Cerebellar cortex (tissue), 1 donor: Measurements from ENCODE around the gene LNP1.
"Not testable (repeated sequence)": the region's sequence is repeated elsewhere in the genome, so short reads cannot be mapped to it uniquely, and the experiment has no call there.

ENCODE experiments used
- DNase-seq: peaks from one replicate; pipeline ENCODE4 v3.0.0-alpha.2; 2015; ENCODE audit warnings: low spot score

Gene LNP1

DNA sequence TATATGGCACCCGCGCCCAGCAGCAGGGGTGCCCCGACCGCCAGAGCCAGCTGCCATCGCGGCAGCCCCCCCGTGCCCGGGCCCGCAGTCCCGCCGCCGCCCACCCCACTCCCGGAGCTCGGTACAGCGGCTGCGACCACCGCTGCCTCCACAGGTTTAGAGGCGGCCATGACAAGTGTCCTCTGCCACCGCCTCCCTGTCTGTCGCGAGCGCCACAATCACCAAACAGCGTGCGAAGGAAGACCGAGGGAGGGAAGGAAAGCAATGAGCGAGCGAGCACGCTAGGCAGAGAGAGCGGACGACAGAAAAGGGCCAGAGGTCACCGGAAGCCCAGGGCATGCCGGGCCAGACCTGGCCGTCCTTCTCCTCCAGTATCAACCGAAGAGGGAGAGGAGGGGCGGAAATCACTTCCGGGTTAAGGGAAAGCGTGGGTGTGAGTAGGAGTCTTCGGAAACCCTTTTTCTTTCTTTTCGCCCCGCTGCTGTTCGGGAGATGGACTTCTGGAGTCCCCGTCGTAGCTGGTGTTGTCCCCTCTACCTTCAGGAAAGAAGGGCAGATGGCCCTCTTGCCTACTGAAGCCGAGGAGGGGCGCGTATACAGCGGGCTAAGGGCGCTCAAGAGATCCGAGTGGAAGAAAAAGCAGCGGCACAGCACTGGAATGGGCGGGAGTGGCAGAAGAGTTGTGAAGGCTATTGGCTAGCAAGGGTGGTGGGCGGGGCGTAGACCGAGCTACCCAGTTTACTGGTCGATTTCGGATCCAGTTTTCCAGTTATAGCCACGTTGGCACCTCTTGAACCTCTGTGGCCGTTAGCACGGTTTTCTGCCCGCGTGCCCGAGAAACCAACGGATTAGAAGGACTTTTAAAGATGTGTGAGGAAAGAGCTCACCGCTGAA, at the start of gene LNP1, which contains the start of gene TOMM70:
LNP1 (plus strand) TSS at position 760 of the 894 bp plus-strand sequence. CDS start 28,191 bp downstream, outside the sequence.
TOMM70 (minus strand) TSS at position 310 of the 894 bp plus-strand sequence; CDS start at position 170, 140 bp downstream.
- peak; percentile 99 for DNase-seq

GRCh38 chr3:100351770-100352169, 49.6 kb upstream of the LNP1 start:
- not testable (repeated sequence) for DNase-seq

GRCh38 chr3:100352296-100353231, 48.8 kb upstream of the LNP1 start:
- no peak for DNase-seq

DNA sequence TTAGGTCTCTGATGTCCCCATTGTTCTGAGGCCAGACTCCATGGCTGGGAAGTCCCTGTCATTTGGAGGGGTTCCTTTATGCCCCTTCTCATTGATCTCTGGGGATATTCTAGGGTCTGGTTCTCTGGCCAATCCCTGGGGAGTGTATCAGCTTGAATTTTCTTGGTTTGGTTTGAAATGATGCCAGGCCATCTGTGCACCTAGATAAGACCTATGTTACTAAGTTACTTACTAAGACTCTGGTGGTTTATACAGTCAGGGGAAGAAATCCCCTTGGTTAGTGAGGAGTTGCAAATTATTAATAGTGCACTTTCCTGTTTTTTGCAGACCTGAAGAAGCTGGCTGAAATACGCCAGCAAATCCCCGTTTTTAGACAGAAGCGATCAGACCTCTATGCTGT, 46.5 kb upstream of the LNP1 start:
- no peak for DNase-seq

DNA sequence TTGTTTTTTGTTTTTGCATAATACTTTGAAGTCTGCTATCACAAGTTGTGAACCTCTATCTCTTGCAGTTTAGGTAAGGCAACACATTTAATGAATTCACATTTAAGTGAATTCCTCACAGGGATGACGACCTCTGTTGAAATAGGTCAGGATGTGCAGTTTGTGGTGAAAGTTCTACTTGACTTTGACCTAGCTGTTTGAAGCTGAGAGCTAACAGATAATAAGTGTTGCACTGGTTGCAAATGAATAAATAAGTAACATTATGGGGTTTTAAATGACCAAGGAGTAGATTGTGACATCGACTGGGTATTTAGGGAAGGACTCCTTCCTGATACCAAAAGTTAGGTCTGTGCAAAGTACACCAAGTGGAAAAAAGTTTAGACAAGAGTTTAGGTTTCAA, 42.9 kb upstream of the LNP1 start:
- no peak for DNase-seq

DNA sequence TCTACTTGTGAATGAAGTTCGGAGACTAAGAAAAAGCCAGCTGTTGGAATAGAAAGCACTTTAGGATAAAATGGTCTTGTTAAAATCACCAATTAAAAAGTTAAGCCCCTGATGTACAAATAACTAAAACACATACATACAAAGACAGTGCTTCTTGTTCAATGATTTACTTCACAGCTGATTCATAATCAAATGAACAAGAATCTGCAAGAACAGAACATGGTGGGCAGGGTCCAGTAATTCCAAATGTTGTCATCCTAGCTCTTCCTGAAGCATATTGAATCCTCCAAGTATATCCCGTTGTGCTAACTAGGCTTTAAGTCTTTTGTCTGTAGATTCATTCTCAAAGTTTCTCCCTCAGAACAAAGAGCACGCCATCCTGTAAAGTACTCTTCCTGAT, 42.3 kb upstream of the LNP1 start:
- no peak for DNase-seq

- no peak for DNase-seq
Observed at GRCh38 chr3:100360757-100361496, 40.4 kb upstream of the LNP1 start.

DNA sequence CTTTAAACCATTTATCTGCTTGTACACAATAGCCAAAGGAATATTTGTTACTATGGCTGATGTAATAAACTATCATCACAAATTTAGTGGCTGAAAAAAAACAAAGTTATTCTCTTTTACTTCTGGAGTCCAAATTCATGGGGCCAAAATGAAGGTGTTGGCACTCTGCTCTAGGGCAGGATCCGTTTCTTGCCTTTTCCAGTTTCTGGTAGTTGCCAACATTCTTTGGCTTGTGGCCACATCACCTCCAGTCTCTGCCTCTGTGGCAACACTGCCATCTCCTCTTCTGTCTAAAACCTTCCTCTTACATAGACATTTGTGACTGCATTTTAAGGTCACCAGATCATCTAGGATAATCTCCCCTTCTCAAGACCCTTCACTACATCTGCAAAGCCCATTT, 39.4 kb upstream of the LNP1 start:
- DNase-seq = no peak

GRCh38 chr3:100364421-100364820, 36.9 kb upstream of the LNP1 start:
- no peak for DNase-seq

DNA sequence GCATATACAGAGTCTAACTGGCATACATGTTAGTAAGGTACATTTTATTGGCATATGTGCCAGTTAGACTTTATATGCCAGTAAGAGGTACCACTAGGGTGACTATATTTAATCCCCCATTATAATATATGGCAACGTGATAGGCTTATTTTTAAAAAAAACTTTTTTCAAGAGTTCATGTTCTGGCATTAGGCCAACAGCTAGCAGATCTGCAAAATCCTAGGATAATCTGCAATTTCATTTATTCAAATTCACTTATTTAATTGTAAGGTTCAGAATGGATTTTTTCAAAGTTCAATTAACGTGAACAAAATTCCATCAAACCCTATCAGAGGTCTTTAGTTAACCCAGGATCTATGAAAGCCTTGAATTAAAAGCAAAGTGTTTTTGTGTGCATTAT, 34.9 kb upstream of the LNP1 start:
- DNase-seq = no peak

GRCh38 chr3:100368441-100368840, 32.9 kb upstream of the LNP1 start:
- DNase-seq = no peak

DNA sequence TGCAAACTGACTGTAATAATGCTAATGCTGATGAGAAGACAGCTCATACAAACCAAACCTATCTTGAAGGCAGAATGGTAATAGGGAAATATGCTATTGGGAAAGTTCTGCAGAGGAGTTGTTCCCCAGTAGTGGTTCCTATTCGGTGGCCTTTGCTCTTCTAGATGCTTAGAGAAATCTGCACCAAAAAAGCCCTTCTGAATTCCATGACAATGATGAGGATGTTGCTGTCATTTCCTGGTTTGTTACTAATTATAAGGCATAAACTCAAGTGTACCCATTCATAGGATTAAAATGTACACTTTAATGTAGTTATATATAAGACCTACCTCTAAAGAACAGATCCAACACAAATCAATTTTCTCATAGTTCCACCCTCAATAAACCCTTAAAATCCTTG, 30.6 kb upstream of the LNP1 start:
- no peak for DNase-seq

DNA sequence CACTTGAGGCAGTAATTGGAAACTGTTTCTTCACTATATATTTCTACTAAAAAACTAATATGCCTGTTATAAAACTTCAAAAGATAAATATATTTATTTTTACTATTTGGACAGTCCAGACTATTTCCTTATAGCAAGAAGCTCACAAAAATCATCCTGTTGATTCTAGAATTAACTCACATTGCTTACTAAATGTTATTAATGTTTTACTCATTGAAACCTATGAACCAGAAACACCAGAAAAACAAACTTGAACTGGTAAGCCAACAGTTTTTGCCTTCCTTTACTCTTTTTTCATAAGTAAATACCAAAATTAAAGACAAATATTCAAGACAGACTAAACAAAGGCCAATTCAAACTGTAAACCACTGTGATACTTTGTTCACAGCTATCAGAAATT, 26.8 kb upstream of the LNP1 start:
- no peak for DNase-seq

- no peak for DNase-seq
Observed at GRCh38 chr3:100376301-100376700, 25.0 kb upstream of the LNP1 start.

DNA sequence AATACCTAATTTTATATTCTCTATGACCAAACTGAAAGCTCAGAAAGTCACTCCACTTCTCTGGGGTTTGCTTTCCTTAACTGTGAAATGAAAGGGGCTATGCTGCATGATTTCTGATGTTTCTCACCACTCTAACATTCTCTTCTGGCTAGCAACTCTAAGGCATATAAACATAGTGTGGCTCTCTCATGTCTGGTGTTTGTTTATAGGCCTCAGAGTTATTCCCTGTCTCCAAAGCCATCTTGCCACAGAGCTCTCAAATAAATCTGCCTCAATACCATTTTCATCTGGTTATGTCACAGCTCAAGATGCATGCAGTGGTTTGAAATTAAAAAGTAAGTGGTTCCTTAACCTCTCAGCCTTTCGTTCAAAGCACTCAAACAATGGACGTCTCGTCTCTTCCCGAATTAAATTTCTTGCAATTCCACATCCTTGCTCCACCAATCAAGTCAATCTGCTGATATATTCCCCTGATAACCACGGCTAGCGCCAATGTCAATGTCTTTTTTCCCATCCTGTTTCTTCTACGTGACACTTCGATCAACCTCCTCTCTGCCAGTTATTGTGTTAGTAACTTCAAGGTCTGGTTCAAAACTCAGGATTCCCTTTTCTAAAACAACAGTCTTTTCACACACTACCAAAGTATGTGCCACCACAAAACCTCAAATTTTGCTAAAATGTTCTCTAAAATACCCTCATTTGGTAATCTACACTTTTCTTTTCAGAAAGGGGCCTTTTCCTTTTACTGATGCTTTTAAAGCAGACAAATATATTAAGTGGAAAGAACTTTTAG, 16.4 kb upstream of the LNP1 start:
- no peak for DNase-seq

- no peak for DNase-seq
Observed at GRCh38 chr3:100386437-100387074, 14.8 kb upstream of the LNP1 start.

DNA sequence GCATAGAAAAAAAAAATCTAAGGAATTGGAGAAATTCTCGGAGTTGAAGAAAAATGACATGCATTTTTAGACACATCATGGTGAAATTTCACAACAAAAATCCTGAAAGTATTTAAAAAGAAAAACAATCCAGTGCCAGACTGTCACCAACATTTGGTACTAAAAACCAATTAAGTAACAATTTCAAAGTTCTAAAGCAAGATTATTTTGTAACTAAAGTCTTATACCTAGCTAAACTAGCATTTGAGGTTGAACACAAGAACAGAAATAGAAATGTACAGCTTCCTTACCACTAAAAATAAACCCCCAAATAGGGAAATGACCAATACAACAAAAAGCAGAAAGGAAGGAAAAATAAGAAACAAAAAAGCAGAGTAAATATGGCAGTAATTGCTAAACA, 12.3 kb upstream of the LNP1 start:
- DNase-seq = no peak

- DNase-seq = no peak
Observed at GRCh38 chr3:100395679-100396431, 5.5 kb upstream of the LNP1 start.

DNA sequence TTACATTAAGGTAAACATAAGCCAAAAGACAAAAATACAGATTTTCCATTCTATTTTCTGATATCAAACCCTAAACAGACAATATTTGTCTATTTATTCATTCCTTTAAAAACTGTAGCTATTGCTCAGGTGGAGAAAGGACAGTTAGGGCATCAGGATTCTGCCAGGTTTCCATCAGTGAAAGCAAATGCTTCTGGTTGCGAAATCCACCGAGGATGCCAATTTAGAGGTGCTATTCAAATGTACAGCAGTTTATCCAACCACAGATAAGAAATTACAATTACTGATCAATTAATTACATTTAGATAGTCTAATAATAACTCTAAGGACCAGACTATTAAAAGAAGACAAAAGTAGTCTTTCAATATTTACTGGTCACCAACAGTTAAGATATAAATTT, 4.4 kb upstream of the LNP1 start:
- no peak for DNase-seq
